Fibroblast of villous mesenchyme (primary cell): ENCODE data around the gene GDPD5. TPM values are rescaled to one million over a fixed set of nuclear protein-coding genes. Genes with fewer than 3 reads are reported as not detected.

Source experiments
- DNase-seq: peaks from one replicate; pipeline ENCODE4 v3.0.0-alpha.2; 2010; ENCODE audit warnings: low read depth
- H3K4me3 ChIP-seq: 2 replicates; pipeline ENCODE4 v1.5.1; 2011; ENCODE audit warnings: low read depth, mild to moderate bottlenecking, low read length
- CTCF ChIP-seq: IDR thresholded peaks from 2 replicates; pipeline ENCODE4 v1.5.1; 2012; ENCODE audit warnings: low read depth, mild to moderate bottlenecking, low read length; ENCODE audit not compliant: insufficient read depth
- total RNA-seq: library from RNA; depleted of rRNA; stranded (reverse); fragments of >200 nt; gene quantifications from 2 replicates; pipeline ENCODE4 v1.2.3, GENCODE V29; 2012

Gene GDPD5
- total RNA-seq, 1 donor: 9.5 TPM

DNA sequence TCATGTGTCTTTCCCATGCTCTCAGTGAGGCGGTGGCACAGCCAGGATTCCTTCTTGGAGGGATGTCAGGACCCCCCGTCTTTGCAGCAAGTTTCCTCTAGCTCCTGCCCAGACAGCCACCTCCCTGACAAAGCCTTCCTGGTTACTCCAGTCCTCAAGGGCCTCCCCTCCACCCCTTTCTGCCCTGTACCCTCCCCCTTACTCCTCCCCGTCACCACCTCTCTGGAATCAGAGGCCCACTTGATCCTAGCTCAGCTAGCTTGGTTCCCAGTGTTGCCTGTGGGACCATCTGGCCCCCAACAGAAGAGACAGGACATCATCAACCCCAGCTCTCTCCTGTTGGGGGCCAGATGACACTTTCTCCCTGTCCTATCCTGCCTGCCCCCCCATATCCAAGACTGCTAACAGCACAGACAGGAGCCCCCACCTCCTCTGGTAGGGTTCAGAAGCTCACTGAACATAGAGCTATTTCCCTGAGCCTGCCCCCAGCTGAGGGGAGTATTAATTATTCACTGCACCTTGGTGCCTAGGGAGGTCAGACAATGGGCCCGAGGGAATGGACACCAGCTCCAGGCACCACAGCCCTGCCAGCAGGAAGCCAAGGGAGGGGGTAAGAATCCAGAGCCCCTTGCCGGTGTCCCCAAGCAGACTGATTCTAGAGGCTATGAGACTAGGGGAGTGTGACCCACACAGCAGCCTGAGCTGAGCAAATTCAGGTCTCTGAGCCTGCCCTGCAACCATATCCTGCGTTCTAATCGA lies 3.3 kb downstream of the GDPD5 start:
- no peak for TF ChIP-seq CTCF
- DNase-seq: no peak
- no peak overlapping the region for H3K4me3 ChIP-seq

GRCh38 chr11:75520688-75521087 lies 5.1 kb downstream of the GDPD5 start:
- no peak for DNase-seq

GRCh38 chr11:75518771-75519653 lies 6.7 kb downstream of the GDPD5 start:
- no peak overlapping the region for H3K4me3 ChIP-seq
- DNase-seq: no peak
- TF ChIP-seq CTCF: no peak

More at GRCh38 chr11:75520688-75521087, 5.1 kb downstream of the GDPD5 start:
- TF ChIP-seq CTCF: no peak
- no peak overlapping the region for H3K4me3 ChIP-seq

DNA sequence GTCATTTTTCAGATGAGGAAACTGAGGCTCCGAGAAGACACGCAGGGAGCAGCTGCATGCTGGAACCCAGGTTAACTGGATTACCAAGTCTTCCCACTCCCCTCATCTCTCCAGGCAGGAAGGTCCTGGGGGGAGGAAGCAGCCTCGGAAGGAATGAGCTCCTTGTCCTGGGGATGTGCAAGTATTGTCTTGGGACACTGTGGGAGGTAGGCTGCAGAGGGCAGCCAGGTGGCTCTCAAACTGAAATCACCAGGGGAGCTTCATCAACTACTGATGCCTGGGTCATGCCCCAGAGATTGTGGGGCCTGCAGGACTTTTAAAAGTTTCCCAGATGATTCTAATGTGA lies 7.6 kb downstream of the GDPD5 start:
- no peak for TF ChIP-seq CTCF
- no peak overlapping the region for H3K4me3 ChIP-seq
- DNase-seq: no peak

DNA sequence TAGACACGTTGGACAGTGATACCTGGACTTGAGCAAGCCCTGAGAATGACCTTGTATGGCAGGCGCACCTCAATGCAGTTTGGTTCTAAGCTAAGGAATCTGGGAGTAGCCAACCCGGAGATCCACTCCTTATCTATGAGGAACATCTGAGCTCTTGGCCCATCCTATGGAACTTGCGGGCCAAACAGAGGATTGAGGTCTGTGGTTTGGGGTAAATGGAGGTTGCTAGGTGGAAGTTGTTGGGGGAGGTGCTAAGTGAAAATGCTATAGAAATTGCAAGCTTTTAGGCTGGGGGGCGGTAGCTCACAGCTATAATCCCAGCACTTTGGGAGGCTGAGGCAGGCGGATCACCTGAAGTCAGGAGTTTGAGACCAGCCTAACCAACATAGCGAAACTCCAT lies 8.9 kb downstream of the GDPD5 start:
- no peak for TF ChIP-seq CTCF
- no peak overlapping the region for H3K4me3 ChIP-seq
- DNase-seq: no peak

- no peak overlapping the region for H3K4me3 ChIP-seq
- no peak for TF ChIP-seq CTCF
- no peak for DNase-seq
Observed at GRCh38 chr11:75516140-75516539, 9.6 kb downstream of the GDPD5 start.
